Liver (tissue), 9 donors: ENCODE results near the gene PXYLP1. TPM values are rescaled to one million over a fixed set of nuclear protein-coding genes. Genes with fewer than 3 reads are reported as not detected.

Experiments used
- DNase-seq: peaks from one replicate; pipeline ENCODE4 v3.0.0-alpha.2; 2017; ENCODE audit warnings: low spot score
- H3K27ac ChIP-seq, 2 donors: one replicate each; pipeline ENCODE4 v1.7.0; 2013; ENCODE audit warnings: inconsistent platforms in 2 of 2, low read length in 2 of 2, control low read depth in 1 of 2, low read depth in 1 of 2, mild to moderate bottlenecking in 1 of 2
- H3K27me3 ChIP-seq, 4 donors: one replicate each; pipeline versions ENCODE4 v1.6.1 to v1.7.0; 2013; ENCODE audit warnings: low read length in 3 of 4, inconsistent platforms in 1 of 4, mild to moderate bottlenecking in 1 of 4, moderate library complexity in 1 of 4; ENCODE audit not compliant: control insufficient read depth in 4 of 4, insufficient read depth in 4 of 4
- H3K36me3 ChIP-seq, 4 donors: one replicate each; pipeline versions ENCODE4 v1.6.1 to v1.7.0; 2013; ENCODE audit warnings: low read length in 3 of 4, mild to moderate bottlenecking in 3 of 4, low read depth in 1 of 4, moderate library complexity in 1 of 4; ENCODE audit not compliant: control insufficient read depth in 4 of 4, insufficient read depth in 3 of 4
- H3K4me1 ChIP-seq, 4 donors: one replicate each; pipeline versions ENCODE4 v1.6.1 to v1.7.0; 2013; ENCODE audit warnings: low read length in 3 of 4, mild to moderate bottlenecking in 3 of 4, moderate library complexity in 1 of 4; ENCODE audit not compliant: control insufficient read depth in 4 of 4, insufficient read depth in 4 of 4
- H3K4me3 ChIP-seq, 3 donors: one replicate each; pipeline versions ENCODE4 v1.6.1 to v1.7.0; 2013; ENCODE audit warnings: low read length in 3 of 3, control low read depth in 1 of 3, low read depth in 1 of 3, mild to moderate bottlenecking in 1 of 3
- H3K9ac ChIP-seq, 2 donors: one replicate each; pipeline ENCODE4 v1.7.0; 2013; ENCODE audit warnings: low read length in 2 of 2, mild to moderate bottlenecking in 2 of 2, moderate library complexity in 2 of 2, control low read depth in 1 of 2, low read depth in 1 of 2
- H3K9me3 ChIP-seq, 4 donors: one replicate each; pipeline versions ENCODE4 v1.6.1 to v1.7.0; 2013; ENCODE audit warnings: low read length in 3 of 4; ENCODE audit not compliant: control insufficient read depth in 4 of 4
- ATF3 ChIP-seq: IDR thresholded peaks from 2 replicates; pipeline ENCODE4 v1.6.1; 2016; ENCODE audit warnings: antibody characterized with exemption
- FOXA1 ChIP-seq: IDR thresholded peaks from 2 replicates; pipeline ENCODE4 v1.6.1; 2016; ENCODE audit warnings: antibody characterized with exemption
- FOXA2 ChIP-seq: IDR thresholded peaks from 2 replicates; pipeline ENCODE4 v1.6.1; 2016; ENCODE audit warnings: antibody characterized with exemption
- GABPA ChIP-seq, 2 donors: IDR thresholded peaks in 1 of 2; conservative IDR thresholded peaks in 1 of 2; 2 replicates each; pipeline ENCODE4 v1.6.1; 2016; ENCODE audit warnings: antibody characterized with exemption in 2 of 2, mild to moderate bottlenecking in 1 of 2, moderate library complexity in 1 of 2
- HNF4A ChIP-seq, 2 donors: conservative IDR thresholded peaks; 2 replicates each; pipeline ENCODE4 v1.6.1; 2016; ENCODE audit warnings: antibody characterized with exemption in 2 of 2, mild to moderate bottlenecking in 2 of 2
- HNF4G ChIP-seq: IDR thresholded peaks from 2 replicates; pipeline ENCODE4 v1.6.1; 2016; ENCODE audit warnings: antibody characterized with exemption
- JUND ChIP-seq, 2 donors: IDR thresholded peaks; 2 replicates each; pipeline ENCODE4 v1.6.1; 2016; ENCODE audit warnings: antibody characterized with exemption in 2 of 2
- NR2F2 ChIP-seq: IDR thresholded peaks from 2 replicates; pipeline ENCODE4 v1.6.1; 2016; ENCODE audit warnings: antibody characterized with exemption
- RAD21 ChIP-seq, 2 donors: IDR thresholded peaks; 2 replicates each; pipeline ENCODE4 v1.6.1; 2016; ENCODE audit warnings: antibody characterized with exemption in 2 of 2, mild to moderate bottlenecking in 2 of 2
- RXRA ChIP-seq, 2 donors: IDR thresholded peaks; 2 replicates each; pipeline ENCODE4 v1.6.1; 2017 to 2018; ENCODE audit warnings: antibody characterized with exemption in 2 of 2, mild to moderate bottlenecking in 1 of 2
- TAF1 ChIP-seq: conservative IDR thresholded peaks from 2 replicates; pipeline ENCODE4 v1.6.1; 2016; ENCODE audit warnings: antibody characterized with exemption, mild to moderate bottlenecking
- WGBS: extraction: QIAGEN DNeasy Blood & Tissue Kit; methylation state at CpG from one replicate; pipeline ENCODE4 v1.1.7; 2013; 5-methylcytosine and 5-hydroxymethylcytosine counted together
- polyA plus RNA-seq, 2 donors: library from polyadenylated mRNA; stranded (reverse) in 1 of 2; unstranded in 1 of 2; fragments of 200-250 nt in 1 of 2; fragments of >200 nt in 1 of 2; fragmentation: Nextera tagmentation in 1 of 2; extraction: Ambion mirVana in 1 of 2; gene quantifications; one replicate each; pipeline versions ENCODE4 v1.2.1 to v1.2.3, GENCODE V29; 2013 to 2015
- total RNA-seq, 2 donors: library from RNA; depleted of rRNA; stranded (reverse); fragments of >200 nt; gene quantifications; one replicate each; pipeline ENCODE4 v1.2.3, GENCODE V29; 2014
- TF ChIP-seq, protein P1 (sequence below): IDR thresholded peaks from 2 replicates; pipeline ENCODE4 v1.6.1; 2016; ENCODE audit warnings: antibody characterized with exemption, mild to moderate bottlenecking
- TF ChIP-seq, protein P2 (sequence below): fragments of 150-350 bp; IDR thresholded peaks from 2 replicates; pipeline ENCODE4 v1.5.1; 2017; ENCODE audit warnings: improper control_type of control experiment, low read depth, low read length; ENCODE audit not compliant: missing input control
- TF ChIP-seq, protein P3 (sequence below): IDR thresholded peaks from 2 replicates; pipeline ENCODE4 v1.6.1; 2016; ENCODE audit warnings: antibody characterized with exemption
- donor health status: healthy.
- donor health status: healthy.
- donor health status: healthy.
- donor health status: healthy.
- donor health status: healthy.

The PXYLP1 gene
- total and polyA plus RNA-seq, 4 donors: 1.1 to 5.3 (median 3.1) TPM

DNA sequence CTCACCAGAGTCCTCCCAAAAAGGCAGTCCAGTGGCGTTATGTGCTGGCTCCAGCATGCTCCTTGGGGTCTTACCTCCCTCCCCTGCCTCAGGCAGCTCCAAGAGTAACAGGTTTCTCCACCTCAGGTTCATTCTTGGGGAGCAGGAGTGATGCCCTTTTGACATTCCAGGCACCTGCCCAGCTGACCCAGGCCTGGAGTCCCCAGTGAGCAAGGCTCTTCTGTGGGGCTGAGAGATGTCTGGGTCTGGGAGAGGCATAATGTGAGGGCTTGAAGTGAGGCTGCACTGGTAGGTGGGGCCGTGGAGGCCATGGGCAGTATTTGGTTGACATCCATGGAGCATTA, 15.3 kb downstream of the PXYLP1 start:
- DNase-seq: peak; percentile 28
- Histone ChIP-seq H3K4me3 (no peak overlapping the region), H3K4me1 (no peaks in the 10 kb centered on the region), H3K36me3 (no peaks in the 10 kb centered on the region), H3K9ac (no peak overlapping the region), H3K27ac (no peak overlapping the region), H3K27me3 (no peaks in the 10 kb centered on the region), H3K9me3 (no peaks in the 10 kb centered on the region)
- 90% methylated on average over 2 of the region's 2 CpGs for WGBS
- TF ChIP-seq, protein P1, sequence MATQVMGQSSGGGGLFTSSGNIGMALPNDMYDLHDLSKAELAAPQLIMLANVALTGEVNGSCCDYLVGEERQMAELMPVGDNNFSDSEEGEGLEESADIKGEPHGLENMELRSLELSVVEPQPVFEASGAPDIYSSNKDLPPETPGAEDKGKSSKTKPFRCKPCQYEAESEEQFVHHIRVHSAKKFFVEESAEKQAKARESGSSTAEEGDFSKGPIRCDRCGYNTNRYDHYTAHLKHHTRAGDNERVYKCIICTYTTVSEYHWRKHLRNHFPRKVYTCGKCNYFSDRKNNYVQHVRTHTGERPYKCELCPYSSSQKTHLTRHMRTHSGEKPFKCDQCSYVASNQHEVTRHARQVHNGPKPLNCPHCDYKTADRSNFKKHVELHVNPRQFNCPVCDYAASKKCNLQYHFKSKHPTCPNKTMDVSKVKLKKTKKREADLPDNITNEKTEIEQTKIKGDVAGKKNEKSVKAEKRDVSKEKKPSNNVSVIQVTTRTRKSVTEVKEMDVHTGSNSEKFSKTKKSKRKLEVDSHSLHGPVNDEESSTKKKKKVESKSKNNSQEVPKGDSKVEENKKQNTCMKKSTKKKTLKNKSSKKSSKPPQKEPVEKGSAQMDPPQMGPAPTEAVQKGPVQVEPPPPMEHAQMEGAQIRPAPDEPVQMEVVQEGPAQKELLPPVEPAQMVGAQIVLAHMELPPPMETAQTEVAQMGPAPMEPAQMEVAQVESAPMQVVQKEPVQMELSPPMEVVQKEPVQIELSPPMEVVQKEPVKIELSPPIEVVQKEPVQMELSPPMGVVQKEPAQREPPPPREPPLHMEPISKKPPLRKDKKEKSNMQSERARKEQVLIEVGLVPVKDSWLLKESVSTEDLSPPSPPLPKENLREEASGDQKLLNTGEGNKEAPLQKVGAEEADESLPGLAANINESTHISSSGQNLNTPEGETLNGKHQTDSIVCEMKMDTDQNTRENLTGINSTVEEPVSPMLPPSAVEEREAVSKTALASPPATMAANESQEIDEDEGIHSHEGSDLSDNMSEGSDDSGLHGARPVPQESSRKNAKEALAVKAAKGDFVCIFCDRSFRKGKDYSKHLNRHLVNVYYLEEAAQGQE: no peak
- TF ChIP-seq RXRA (IDR thresholded peaks at IDR 0.05): no peak
- no peak for TF ChIP-seq HNF4A (conservative IDR thresholded peaks at IDR 0.05)

GRCh38 chr3:141248064-141248463, 16.4 kb downstream of the PXYLP1 start:
- Histone ChIP-seq H3K4me1 (no peaks in the 10 kb centered on the region), H3K27me3 (no peaks in the 10 kb centered on the region)
- 98% methylated on average over 5 of the region's 5 CpGs for WGBS

GRCh38 chr3:141249041-141249440, 17.4 kb downstream of the PXYLP1 start:
- Histone ChIP-seq H3K27ac (no peak overlapping the region), H3K9ac (no peak overlapping the region), H3K4me1 (no peaks in the 10 kb centered on the region), H3K27me3 (no peaks in the 10 kb centered on the region), H3K36me3 (no peaks in the 10 kb centered on the region), H3K4me3 (no peak overlapping the region), H3K9me3 (no peaks in the 10 kb centered on the region)
- no peak for DNase-seq
- WGBS: 97% methylated on average over 4 of the region's 4 CpGs
- TF ChIP-seq GABPA (IDR thresholded peaks at IDR 0.05 in 1 of 2, conservative IDR thresholded peaks at IDR 0.05 in 1 of 2): no peak

More at GRCh38 chr3:141248064-141248463, 16.4 kb downstream of the PXYLP1 start:
- no peak for DNase-seq
- Histone ChIP-seq H3K27ac (no peak overlapping the region), H3K36me3 (no peaks in the 10 kb centered on the region), H3K4me3 (no peak overlapping the region), H3K9me3 (no peaks in the 10 kb centered on the region), H3K9ac (no peak overlapping the region)
- no peak for TF ChIP-seq RXRA (IDR thresholded peaks at IDR 0.05)

DNA sequence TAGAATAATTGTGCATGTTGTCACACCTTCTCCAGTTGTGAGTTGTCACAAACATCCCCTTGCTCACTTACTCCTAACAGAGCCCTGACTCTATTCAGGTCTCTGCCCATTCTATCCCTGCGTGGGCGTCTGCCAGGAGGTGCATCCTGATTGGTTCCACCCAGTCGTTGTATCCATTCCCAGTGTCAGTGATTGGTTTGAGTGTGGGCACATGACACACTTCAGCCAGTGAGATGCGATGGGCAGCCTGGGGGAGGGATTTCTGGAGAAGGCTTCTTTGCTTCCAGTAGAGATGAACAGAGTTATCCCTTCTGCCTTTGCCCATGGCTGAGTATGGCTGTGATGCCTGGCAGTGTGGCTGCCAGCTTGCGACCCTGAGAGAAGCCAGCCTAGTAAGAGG, 18.7 kb downstream of the PXYLP1 start:
- WGBS: 97% methylated on average over 5 of the region's 5 CpGs
- no peaks in the 10 kb centered on the region for H3K27me3 ChIP-seq
- no peak overlapping the region for H3K9ac ChIP-seq
- H3K4me1 ChIP-seq: no peaks in the 10 kb centered on the region
- H3K9me3 ChIP-seq: no peaks in the 10 kb centered on the region
- no peak overlapping the region for H3K4me3 ChIP-seq
- DNase-seq: no peak
- H3K36me3 ChIP-seq: no peaks in the 10 kb centered on the region
- no peak overlapping the region for H3K27ac ChIP-seq
- TF ChIP-seq RXRA (IDR thresholded peaks at IDR 0.05): no peak
- TF ChIP-seq, protein P2, sequence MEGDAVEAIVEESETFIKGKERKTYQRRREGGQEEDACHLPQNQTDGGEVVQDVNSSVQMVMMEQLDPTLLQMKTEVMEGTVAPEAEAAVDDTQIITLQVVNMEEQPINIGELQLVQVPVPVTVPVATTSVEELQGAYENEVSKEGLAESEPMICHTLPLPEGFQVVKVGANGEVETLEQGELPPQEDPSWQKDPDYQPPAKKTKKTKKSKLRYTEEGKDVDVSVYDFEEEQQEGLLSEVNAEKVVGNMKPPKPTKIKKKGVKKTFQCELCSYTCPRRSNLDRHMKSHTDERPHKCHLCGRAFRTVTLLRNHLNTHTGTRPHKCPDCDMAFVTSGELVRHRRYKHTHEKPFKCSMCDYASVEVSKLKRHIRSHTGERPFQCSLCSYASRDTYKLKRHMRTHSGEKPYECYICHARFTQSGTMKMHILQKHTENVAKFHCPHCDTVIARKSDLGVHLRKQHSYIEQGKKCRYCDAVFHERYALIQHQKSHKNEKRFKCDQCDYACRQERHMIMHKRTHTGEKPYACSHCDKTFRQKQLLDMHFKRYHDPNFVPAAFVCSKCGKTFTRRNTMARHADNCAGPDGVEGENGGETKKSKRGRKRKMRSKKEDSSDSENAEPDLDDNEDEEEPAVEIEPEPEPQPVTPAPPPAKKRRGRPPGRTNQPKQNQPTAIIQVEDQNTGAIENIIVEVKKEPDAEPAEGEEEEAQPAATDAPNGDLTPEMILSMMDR: no peak
- TF ChIP-seq ATF3: no peak
- TF ChIP-seq NR2F2: no peak
- TF ChIP-seq HNF4G: no peak
- no peak for TF ChIP-seq FOXA2
- TF ChIP-seq GABPA (IDR thresholded peaks at IDR 0.05 in 1 of 2, conservative IDR thresholded peaks at IDR 0.05 in 1 of 2): no peak
- TF ChIP-seq, protein P1: no peak
- no peak for TF ChIP-seq RAD21 (IDR thresholded peaks at IDR 0.05)
- TF ChIP-seq FOXA1: no peak
- TF ChIP-seq TAF1: no peak
- TF ChIP-seq, protein P3, sequence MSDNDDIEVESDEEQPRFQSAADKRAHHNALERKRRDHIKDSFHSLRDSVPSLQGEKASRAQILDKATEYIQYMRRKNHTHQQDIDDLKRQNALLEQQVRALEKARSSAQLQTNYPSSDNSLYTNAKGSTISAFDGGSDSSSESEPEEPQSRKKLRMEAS: no peak
- TF ChIP-seq JUND (IDR thresholded peaks at IDR 0.05): no peak
